ENCODE results near the gene LOXHD1. TPM values are rescaled to one million over a fixed set of nuclear protein-coding genes. Genes with fewer than 3 reads are reported as not detected.

LOXHD1 gene
- total and polyA plus RNA-seq, 2 of the 13 experiments (the other 11 are each of a cell fraction or from before 2014, with no cell fraction given) = not detected

GRCh38 chr18:46452820-46453219 is 204.2 kb downstream of the LOXHD1 start:
- H3K36me3 ChIP-seq (replicated peaks in 1 of 2; ENCODE audit: control insufficient read depth in 1 of 2, insufficient read depth in 2 of 2, low read length in 2 of 2) = no peaks in the 10 kb centered on the region
- ChIA-PET POLR2A (no interaction called here), CTCF (ENCODE audit: low intra/inter-chr PET ratio, low total read pairs) (no interaction called here)
- no peak overlapping the region for H3K4me3 ChIP-seq (replicated peaks in 1 of 3; ENCODE audit: insufficient read depth in 1 of 3, low read depth in 2 of 3, low read length in 3 of 3)
- FAIRE-seq (no peak), DNase-seq (ENCODE audit: low spot score) (no peak), ATAC-seq (no peak)
- no TSS peak for BruUV-seq (replicated peaks)
- TF ChIP-seq RFXANK (CRISPR knock-in tag; IDR thresholded peaks at IDR 0.05) = no peak
- no peak overlapping the region for H3K4me2 ChIP-seq (ENCODE audit: low read depth, low read length)
- no peaks in the 10 kb centered on the region for H3K9me3 ChIP-seq (ENCODE audit: low read length)
- peaks cover 0 to 18% of the 10 kb centered on the region in 2 experiments; a peak in 4 of 5 replicates for H3K27me3 ChIP-seq (ENCODE audit: control insufficient read depth in 1 of 2, insufficient read depth in 2 of 2, low read length in 2 of 2)
- intact Hi-C loops (cut with micrococcal nuclease; ENCODE audit: unreplicated experiment) (no loop called here), in situ Hi-C loops (cut with HindIII; ENCODE audit: extremely low pct_ligation_motif_present, low pct_unique_long_range_greater_than_20kb) (no loop called here)
- no peaks in the 10 kb centered on the region for H3K79me2 ChIP-seq (ENCODE audit: insufficient read depth, low read length)
- no peak overlapping the region for H3K9ac ChIP-seq (ENCODE audit: insufficient read depth, low read depth, low read length)
- no peaks in the 10 kb centered on the region for H3K4me1 ChIP-seq (ENCODE audit: insufficient read depth, low read length)
- 23% methylated on average over 6 of the region's 6 CpGs for WGBS (ENCODE audit: low lambda C conversion rate)
- H3K27ac ChIP-seq (ENCODE audit: extremely low read length, insufficient read depth, low read length) = no peak overlapping the region
- no peak overlapping the region for H2AFZ ChIP-seq (ENCODE audit: low read length)
- no peaks in the 10 kb centered on the region for H4K20me1 ChIP-seq (ENCODE audit: insufficient read depth, low read length)

GRCh38 chr18:46449499-46449898 is 207.5 kb downstream of the LOXHD1 start:
- no peaks in the 10 kb centered on the region for H4K20me1 ChIP-seq (ENCODE audit: insufficient read depth, low read length)
- H3K27me3 ChIP-seq (ENCODE audit: control insufficient read depth in 1 of 2, insufficient read depth in 2 of 2, low read length in 2 of 2) = no peaks in the 10 kb centered on the region
- WGBS (ENCODE audit: low lambda C conversion rate) = no CpG with 5 or more reads among the region's 1 CpG
- no peak overlapping the region for H3K4me3 ChIP-seq (replicated peaks in 1 of 3; ENCODE audit: insufficient read depth in 1 of 3, low read depth in 2 of 3, low read length in 3 of 3)
- no peak overlapping the region for H3K9ac ChIP-seq (ENCODE audit: insufficient read depth, low read depth, low read length)
- no peaks in the 10 kb centered on the region for H3K79me2 ChIP-seq (ENCODE audit: insufficient read depth, low read length)
- ATAC-seq (no peak), FAIRE-seq (no peak), DNase-seq (ENCODE audit: low spot score) (no peak)
- CTCF ChIA-PET (ENCODE audit: low intra/inter-chr PET ratio, low total read pairs) = no interaction called here
- no peak for TF ChIP-seq ZNF792 (CRISPR knock-in tag; IDR thresholded peaks at IDR 0.05)
- no peak for TF ChIP-seq ZNF326 (CRISPR knock-in tag; IDR thresholded peaks at IDR 0.05; ENCODE audit: borderline replicate concordance)
- no peak for TF ChIP-seq ZSCAN5A (CRISPR knock-in tag; IDR thresholded peaks at IDR 0.05; ENCODE audit: borderline replicate concordance)
- TF ChIP-seq FUBP1 (CRISPR knock-in tag; IDR thresholded peaks at IDR 0.05; ENCODE audit: borderline replicate concordance) = no peak
- TF ChIP-seq ZNF652 (CRISPR knock-in tag; IDR thresholded peaks at IDR 0.05; ENCODE audit: borderline replicate concordance, low read depth) = no peak
- no peak for TF ChIP-seq HNF4A (CRISPR knock-in tag; IDR thresholded peaks at IDR 0.05)
- no peak for TF ChIP-seq ZKSCAN1 (IDR thresholded peaks at IDR 0.05; ENCODE audit: low read length)
- TF ChIP-seq GATAD1 (CRISPR knock-in tag; IDR thresholded peaks at IDR 0.05) = no peak
- no peak for TF ChIP-seq NFYB (CRISPR knock-in tag; IDR thresholded peaks at IDR 0.05)
- no peaks in the 10 kb centered on the region for H3K36me3 ChIP-seq (replicated peaks in 1 of 2; ENCODE audit: control insufficient read depth in 1 of 2, insufficient read depth in 2 of 2, low read length in 2 of 2)
- in situ Hi-C loops (cut with HindIII; ENCODE audit: extremely low pct_ligation_motif_present, low pct_unique_long_range_greater_than_20kb) = no loop called here
- H3K27ac ChIP-seq (ENCODE audit: extremely low read length, insufficient read depth, low read length) = no peak overlapping the region
- H3K4me2 ChIP-seq (ENCODE audit: low read depth, low read length) = no peak overlapping the region
- BruUV-seq (replicated peaks) = no TSS peak
- H3K9me3 ChIP-seq (ENCODE audit: low read length) = no peaks in the 10 kb centered on the region
- H2AFZ ChIP-seq (ENCODE audit: low read length) = no peak overlapping the region
- no peaks in the 10 kb centered on the region for H3K4me1 ChIP-seq (ENCODE audit: insufficient read depth, low read length)
- POLR2A ChIA-PET = no interaction called here
- intact Hi-C loops (cut with micrococcal nuclease; ENCODE audit: unreplicated experiment) = no loop called here
